Activated CD4-positive, alpha-beta T cell treated with anti-CD3 and anti-CD28 coated beads for 48 hours (primary cell): ENCODE measurements around the gene MITF.
A peak's percentile ranks its signal among the peaks of the same experiment; 100 is the strongest.

Experiments
- DNase-seq: peaks from one replicate; pipeline ENCODE4 v3.0.0-alpha.2; 2020

The MITF gene, protein sequence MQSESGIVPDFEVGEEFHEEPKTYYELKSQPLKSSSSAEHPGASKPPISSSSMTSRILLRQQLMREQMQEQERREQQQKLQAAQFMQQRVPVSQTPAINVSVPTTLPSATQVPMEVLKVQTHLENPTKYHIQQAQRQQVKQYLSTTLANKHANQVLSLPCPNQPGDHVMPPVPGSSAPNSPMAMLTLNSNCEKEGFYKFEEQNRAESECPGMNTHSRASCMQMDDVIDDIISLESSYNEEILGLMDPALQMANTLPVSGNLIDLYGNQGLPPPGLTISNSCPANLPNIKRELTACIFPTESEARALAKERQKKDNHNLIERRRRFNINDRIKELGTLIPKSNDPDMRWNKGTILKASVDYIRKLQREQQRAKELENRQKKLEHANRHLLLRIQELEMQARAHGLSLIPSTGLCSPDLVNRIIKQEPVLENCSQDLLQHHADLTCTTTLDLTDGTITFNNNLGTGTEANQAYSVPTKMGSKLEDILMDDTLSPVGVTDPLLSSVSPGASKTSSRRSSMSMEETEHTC

DNA sequence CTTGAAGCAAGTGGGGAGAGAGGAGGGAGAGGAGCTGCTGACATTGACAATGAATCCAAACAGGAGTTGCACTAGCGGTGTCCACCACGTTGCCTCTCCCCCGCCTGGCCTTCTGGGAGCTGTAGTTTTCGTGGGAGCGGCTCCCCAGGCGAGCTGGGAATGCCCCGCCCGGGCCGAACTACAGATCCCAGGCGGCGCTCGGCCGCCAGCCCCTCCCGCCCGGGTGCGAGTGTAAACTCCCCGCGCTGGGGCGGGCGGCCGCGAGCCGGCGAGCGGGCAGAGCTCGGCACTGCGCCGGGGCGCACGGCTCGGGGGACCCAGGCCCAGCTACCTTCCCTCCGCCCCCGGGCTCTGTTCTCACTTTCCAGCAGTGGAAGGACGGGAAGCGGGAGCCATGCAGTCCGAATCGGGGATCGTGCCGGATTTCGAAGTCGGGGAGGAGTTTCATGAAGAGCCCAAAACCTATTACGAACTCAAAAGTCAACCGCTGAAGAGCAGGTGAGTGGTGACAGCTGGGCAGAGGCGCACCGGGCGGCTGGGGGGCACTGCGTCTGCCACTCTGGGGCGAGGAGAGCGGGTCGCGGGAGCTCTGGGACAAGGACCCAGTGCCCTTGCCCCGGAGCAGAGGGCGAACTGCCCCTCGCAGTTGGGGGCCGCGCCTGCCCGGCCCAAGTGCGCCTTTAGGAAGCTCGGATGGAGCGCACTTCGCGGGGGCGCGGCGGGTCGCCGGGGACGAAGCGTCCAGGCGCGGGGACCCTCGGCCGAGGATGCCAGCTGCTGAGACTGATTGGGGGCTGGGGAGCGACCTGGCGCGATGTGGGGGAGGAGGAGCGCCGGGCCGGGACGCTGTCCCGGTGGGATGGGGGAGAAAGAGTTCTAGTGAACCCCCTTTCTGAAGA, at the start of gene MITF:
MITF (plus strand) TSS at position 261 of the 899 bp plus-strand sequence; CDS start at position 395, 134 bp downstream.
- DNase-seq: peak; percentile 74

DNA sequence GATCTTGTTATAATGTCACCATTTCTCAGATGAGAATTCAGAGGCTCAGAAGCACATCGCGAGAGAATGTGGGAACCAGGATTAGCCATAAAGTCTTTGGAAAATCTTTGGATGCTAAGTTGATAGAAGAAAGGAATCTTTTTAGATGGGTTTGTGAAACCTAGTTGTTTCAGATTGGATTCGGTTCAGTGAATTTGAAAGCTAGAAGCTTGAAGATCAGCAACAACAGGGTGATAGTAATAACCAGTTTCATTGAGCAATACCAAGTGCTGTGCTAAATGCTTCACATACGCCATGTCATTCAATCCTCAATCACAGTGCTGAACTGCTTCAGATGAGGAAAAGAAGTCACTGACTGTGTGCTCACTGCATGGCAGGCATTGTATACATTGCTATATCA, 47.4 kb upstream of the MITF start:
- no peak for DNase-seq

DNA sequence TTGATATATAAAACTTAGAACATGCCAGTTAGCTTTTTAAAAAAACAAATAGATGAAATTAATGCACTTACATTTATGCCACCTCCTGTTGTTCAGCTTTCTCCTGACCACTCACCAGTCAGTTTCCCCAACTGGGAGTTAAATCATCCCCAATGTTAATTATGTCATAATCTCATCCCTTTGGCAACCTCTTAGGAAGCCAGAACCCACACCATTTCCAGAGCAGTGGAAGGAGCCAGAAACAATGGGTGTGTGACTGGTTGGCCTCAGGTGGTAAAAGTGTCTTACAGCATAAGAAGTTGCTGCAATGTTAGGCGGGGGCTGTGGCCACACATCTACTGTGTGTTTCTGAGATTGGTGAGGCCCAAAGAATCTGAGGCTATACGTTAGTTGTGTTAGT, 46.5 kb upstream of the MITF start:
- DNase-seq: no peak

DNA sequence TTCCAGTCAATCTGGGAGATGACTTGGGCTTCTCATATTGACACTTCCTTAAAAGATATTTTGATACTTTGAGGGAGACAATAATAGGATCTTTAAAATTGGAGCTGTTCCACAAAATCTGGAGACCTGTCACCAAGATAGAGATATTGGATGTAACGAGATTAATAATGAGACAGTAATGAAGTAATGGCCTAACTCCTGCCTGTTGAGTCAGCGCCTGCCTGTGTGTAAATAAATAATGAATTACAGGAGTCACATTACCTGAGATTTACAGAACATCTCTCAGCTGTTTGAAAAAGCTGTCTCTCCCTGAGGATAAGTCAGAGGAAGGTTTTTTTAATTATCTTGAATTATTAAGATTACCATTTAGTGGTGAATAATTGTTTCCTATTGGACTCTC, 43.8 kb upstream of the MITF start:
- no peak for DNase-seq

DNA sequence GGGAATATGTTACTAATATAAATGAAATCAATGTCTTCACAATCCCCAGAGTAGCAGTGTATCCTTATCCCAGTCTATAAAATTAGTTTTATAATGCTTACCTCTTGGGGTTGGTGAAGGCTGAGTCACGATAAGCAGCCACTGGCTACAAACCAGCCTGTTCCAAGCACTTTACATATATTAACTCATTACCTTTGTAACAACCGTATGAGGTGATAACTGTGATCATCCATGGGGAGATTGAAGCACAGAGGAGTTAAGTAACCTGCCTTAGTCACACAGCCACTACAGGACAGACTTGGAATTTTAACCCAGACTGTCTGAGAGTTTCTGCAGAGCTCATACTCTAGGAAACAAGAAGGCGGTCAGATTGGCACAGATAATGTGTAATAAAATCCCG, 43.3 kb upstream of the MITF start:
- no peak for DNase-seq

DNA sequence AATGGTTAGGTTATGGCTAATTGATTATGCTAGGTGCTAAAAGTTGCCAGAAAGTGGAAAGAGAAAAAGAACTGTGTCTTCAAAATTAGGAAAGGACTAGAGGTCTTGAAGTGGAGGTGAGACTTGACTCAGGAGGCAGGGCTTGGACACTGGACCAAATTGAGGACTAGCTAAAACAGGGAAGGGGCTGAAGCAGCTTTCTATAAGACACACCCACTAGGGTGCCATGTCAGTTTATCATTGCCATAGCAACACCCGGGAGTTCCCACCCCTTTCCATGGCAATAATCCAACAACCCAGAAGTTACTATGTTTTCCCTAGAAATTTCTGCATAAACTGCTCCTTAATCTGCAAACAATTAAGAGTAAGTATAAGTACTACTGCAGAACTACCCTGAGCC, 42.9 kb upstream of the MITF start:
- DNase-seq: no peak

DNA sequence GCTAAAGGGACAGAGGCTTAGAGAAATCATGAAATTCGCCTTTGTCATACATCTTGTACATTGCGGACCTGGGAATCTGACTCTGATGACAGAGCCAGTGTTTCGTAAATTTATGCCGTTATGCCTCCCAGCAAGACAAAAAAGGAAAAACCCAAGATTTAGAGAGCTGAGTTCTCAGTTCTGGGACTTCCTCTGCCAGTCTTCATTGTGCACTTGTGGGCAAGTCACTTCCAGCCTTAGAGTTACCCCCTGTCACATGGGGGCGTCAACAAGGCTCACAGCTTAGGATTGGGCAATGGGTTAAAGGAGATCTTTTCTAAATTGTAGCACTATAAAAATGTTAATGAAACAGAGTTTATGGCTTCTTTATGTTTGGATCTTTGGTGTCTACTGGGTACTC, 41.9 kb upstream of the MITF start:
- DNase-seq: no peak

DNA sequence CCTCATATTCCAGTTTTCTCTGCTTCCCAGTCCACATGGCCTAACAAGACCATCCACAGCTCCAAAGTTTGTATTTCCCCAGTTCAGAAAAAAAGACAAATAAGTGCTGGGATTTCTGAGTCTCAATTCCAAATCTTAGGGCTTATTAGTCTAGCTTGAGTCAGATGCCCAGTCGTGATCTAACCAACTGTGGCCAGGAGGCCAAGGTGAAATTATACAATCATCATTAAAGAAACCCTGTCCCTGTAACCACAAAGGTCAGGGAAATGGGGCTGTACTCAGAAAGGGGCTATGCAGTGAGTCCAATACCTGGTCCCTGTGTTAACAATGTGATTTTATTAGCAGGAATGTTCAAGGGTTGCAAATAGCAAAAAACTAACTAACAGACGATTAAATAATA, 40.5 kb upstream of the MITF start:
- no peak for DNase-seq

DNA sequence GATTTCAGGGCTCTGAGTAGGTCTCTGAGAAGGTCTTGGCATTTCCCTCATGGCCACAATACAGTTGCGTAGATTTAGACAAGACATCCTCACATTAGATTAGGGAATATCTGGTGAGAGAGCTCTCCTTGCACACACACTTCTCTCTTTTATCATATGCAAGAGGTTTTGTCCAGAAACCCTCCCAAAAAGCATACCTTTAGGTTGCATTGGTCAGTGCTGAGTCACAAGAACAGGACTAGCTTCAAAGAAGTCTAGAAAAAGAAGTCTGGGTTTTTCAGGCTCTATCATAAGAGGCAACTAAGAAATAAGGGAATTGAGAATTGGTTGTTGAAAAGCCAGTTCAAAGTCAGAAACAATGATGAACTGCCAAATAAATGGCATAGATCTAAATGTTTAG, 40.1 kb upstream of the MITF start:
- DNase-seq: no peak

DNA sequence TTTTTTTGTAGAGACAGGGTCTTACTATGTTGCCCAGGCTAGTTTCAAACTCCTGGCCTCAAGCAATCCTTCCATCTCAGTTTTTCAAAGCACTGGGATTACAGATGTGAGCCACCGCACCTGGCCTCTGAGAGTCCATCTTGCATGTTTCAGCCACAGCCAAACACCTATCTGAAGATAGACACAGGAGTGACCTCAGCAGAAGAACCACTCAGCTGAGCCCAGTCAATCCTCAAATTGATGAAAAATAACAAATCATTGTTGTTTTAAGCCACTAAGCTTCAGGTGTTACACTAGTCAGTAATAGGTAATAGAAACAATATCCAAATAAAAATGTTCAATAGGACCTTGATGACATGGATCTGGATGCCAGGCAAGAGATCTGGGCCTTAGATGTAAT, 38.3 kb upstream of the MITF start:
- DNase-seq: no peak

DNA sequence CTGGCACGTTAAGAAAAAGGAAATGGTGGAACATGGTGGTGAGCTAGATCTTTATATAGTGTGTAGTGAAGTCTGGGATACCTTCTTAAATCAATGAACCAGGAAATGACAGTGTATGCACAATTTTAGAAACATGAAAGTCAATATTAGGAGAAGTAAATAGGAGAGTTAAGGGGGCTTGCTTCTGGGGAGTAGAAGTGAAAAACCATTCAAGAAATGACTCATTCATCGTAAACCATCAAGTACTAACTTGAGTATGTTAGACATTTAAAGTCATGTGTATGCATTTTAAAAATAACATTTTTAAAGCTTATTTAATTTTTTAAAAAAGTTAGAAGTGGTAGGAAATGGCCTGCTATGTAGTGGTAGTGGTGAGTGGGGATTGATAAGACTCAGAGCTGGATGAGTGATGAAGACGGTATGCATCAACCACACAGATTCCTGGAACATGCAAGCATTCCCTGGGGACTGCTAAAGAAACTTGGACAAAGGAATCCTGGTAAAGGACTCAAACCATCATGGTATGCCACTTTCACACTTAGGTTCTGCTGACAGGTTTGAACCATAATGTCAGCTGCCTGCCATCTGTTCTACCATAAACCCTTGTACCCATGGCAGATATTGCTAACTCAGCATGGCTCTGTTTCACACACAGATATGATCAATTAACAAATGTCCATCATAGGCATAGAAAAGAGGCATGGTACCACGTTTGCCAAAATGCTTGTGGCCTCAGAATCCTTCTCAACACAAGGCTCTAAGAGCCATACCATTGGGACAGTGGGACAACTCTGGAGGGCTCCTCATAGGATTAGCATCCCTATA, 28.9 kb upstream of the MITF start:
- no peak for DNase-seq

DNA sequence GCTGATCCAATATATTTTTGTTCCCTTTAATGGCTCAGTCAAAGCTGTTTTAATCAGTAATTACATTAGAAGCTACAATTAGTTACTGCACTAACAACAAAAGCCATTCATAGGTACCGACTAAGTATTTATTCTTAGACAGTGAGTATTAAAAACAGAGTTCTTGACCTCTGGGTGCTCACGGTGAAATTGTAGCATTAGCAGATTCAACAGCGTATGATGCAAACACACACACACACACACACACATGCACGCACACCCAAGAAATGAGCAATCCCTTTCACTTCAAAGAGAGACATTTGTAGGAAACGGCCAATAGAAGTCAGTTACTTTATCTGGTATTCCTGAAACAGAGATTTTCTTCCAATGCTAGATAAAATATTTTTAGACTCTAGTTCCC, 27.0 kb upstream of the MITF start:
- DNase-seq: no peak

DNA sequence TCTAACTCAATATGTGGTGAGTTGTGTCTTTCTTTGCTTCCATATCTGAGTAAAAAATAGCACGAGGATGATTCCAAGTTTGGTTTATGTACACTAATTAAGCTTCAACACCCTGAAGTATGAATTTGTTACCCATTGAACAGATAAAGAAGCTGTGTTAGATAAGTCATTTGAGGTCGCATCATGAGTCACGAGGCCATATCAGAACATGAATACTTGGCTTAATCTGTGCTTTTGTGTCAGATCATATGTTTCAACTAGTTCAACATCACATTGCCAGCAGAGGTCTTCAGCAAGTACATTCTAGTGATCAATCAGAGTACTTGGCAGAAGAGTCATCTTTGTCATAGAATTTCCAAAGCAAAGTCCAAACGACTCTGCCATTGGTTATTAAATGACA, 26.3 kb upstream of the MITF start:
- DNase-seq: no peak

DNA sequence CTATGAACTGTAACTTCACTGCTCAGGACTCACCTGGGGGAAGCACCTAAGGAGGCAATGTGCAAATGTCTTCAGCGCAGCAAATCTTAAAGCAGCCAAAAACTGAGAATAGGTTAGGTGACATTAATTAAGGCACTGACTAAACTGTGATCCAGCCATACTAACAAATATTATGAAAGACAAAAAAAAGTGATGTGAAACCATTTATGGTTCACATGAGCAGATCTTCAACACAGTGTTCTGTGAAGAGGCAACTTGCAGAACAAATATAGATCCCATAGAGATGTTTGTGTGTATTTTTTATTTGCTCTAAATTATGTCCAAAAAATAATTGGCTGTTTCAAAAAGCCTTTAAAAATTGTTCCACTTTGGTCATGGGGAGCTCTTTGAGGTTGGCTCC, 24.1 kb upstream of the MITF start:
- no peak for DNase-seq

DNA sequence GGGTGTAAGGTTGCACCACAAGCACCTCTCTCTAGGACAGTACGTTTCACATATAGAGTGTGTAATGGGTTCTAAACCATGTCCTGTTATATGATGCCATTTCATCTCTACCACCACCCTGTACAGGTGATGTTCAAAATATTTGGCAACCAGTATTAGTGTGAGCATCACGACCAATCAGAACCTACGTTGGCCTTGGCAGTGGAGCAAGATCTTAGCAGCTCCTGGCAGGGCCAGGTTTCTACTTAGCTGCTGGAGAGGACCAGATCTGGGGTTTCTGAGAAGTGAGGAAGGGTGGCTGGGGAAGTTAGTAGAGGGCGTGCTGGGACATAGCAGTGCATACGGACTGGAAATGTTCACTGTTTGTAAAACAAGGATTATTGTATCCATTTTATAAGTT, 23.1 kb upstream of the MITF start:
- no peak for DNase-seq

DNA sequence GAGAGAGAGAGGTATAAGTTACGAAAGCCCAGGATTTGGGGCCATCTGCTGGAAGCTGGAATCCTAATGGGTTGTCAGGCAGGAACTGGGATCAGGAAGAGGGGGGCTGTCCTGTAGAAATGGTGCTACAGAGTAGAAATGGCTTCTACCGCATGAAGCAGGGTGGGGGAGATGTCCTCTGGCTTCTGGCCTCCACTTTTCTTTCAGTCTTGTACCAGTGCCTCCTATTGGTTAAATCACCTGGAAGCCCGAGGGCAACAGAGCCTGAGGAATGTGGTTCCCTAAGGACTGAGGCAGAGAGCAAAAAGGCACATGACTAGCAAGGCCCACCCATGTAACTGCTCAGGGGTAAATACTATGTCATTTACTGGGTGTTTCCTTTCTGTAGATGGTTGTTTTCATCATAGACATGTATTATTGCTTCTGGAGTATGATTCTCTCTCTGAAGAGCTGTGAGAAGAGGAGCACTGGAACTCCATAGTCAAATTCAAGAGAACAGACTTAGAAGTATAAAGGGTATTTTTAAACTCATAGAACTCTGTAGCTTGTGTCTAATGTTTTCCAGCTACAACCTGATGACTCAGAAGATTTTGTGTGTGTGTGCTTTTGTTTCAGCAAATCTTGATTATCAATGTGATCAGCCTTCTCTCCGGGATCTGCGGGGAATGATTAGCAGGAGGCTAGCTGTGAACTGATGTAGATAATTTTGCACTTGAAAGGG, 20.2 kb upstream of the MITF start:
- no peak for DNase-seq

DNA sequence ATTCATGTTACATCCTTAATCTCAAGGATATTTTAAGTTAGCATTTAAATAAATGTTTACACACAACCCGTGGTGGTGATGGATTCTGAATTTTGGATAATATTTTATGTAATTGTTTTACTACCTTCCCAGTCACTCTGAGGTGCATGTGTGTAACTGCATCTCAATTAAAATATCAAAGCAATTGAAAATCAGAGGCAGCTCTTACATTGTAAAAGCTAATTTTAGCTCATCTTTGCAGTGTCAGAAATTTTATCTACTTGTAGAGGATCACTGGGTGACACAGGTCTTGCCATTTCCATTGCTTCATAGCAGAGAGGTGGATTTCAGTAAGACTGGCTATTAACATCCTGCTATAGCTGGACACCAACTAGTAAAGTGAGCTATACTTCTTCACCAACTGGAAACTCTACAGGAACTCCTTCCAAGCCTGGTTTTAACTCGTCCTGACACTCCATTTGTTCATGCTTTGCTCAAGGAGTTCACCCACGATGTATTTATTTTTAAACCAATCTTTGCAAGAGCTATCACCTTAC, 19.6 kb upstream of the MITF start:
- DNase-seq: no peak

DNA sequence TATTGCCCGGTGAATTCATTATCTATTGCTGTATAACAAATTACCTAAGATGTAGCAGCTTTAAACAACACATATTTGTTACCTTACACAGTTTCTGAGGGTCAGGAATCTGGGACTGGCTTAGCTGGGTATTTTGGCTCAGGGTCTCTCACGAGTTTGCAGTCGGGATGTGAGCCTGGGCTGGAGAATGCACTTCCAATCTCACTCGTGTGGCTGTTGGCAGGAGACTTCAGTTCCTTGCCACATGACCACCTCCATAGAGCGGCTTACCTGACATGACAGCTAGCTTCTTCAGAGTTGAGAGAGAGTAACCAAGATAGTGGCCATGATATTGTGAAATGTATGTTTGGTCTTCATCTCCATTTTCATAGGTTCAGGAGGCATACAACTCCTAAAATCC, 18.4 kb upstream of the MITF start:
- no peak for DNase-seq

DNA sequence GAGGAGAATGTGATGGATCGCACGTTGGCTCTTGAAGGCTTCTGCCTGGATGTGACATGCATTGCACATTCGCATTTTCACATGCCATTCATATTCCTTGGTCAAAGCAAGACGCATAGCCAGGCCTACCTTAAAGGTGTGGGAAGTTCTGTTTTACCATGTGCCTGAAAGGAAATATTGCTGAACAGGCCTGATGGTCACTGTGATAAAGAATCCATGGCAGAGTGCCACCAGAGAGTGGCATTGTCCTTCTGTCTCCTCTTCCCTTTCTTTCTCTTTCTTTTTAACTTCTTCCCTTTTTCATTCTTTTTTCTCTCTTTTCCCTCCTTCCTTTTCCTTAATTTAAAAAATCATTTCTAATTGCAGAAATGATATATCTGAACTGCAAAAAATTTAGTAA, 15.9 kb upstream of the MITF start:
- DNase-seq: no peak

DNA sequence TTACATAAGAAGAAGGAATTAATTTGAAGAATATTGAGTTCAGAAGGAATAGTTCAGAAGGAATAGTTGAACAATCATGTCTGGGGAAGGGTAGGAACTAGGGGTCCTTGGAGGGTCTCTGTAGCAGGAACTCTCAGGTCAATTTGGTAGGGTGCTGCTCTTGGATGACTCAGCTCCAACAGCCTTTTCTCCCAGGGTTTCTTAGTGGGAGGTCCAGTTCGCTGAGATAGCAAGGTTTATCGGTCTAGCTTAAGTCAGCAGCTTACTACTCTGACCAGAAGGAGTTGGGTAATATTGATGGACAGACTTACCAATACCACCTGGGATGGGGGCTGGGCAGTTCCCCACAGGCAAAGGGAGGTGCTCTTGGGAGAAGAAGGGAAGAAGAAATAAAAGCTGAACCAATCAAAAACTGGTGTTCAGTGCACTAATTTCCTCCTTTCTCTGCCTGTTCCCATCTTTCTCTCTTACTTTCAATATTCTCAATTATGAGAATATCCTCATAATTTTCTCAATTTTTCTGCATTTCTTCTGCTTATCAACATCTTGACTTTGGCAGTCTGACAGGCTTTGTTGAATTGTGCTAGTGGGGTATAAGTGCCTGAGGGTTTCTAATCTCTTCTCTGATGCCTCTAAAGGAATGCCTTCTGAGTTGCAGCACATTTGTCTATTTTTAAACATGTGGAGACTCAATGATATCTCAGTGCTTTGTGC, 14.4 kb upstream of the MITF start:
- no peak for DNase-seq

DNA sequence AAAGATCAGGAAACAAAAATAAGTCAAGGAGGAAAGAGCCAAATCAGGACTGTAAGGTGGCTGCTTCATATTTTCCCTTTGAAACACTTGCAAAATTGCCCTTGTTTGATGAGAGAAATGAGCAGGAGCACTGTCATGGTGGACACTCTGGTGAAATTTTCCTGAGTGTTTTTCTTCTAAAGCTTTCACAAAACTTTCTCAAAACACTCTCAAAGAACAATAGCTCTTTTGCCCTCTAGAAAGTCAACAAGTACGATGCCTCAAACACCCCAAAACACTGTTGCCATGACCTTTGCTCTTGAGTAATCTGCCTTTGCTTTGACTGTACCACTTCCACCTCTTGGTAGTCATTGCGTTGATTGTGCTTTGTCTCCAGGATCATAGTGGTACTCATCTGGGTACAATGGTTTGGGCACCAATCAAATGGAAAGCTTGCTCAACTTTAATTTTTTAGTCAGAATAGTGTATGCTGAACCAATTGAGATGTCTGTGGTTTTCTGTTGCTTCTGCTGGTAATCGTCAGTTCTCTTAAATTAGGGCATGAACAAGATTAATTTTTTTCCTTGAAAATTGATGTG, 13.2 kb upstream of the MITF start:
- DNase-seq: no peak
